ENCODE data around the gene ATP8B1. TPM values are rescaled to one million over a fixed set of nuclear protein-coding genes. Genes with fewer than 3 reads are reported as not detected.

Gene ATP8B1
- total RNA-seq, 4 donors from 2014 or later: 120 to 321 (median 252) TPM

GRCh38 chr18:57767259-57768050 lies 35.7 kb downstream of the ATP8B1 start:
- H3K27ac ChIP-seq: peak overlapping the region; percentile 82 to 87 (median 87)
- TF ChIP-seq EP300 (IDR thresholded peaks at IDR 0.05; ENCODE audit: low read depth): no peak
- TF ChIP-seq POLR2AphosphoS5 (IDR thresholded peaks at IDR 0.05): no peak
- TF ChIP-seq CTCF (IDR thresholded peaks at IDR 0.05): no peak
- no peak for TF ChIP-seq POLR2A (IDR thresholded peaks at IDR 0.05)
- H3K36me3 ChIP-seq: no peaks in the 10 kb centered on the region
- no peak for DNase-seq
- H3K9me3 ChIP-seq: no peaks in the 10 kb centered on the region
- H3K4me3 ChIP-seq: no peak overlapping the region
- H3K27me3 ChIP-seq: no peaks in the 10 kb centered on the region
- WGBS, 2 donors (ENCODE audit: low coverage in 1 of 2): 85 to 87% methylated on average over 3 to 12 of the region's 12 CpGs
- in situ Hi-C loops (cut with MboI; ENCODE audit: low pct_ligation_motif_present in 1 of 4, low pct_unique_long_range_greater_than_20kb in 1 of 4, low sequenced_read_pairs in 3 of 4) (no loop called here), intact Hi-C loops (cut with DNase I; ENCODE audit: low total_unique reads) (no loop called here)
- peaks cover 26 to 79% (median 57%) of the 10 kb centered on the region in 4 donors for H3K4me1 ChIP-seq

GRCh38 chr18:57764995-57765394 lies 38.1 kb downstream of the ATP8B1 start:
- Histone ChIP-seq H3K9me3 (no peaks in the 10 kb centered on the region), H3K27me3 (no peaks in the 10 kb centered on the region), H3K27ac (no peak overlapping the region), H3K36me3 (no peaks in the 10 kb centered on the region), H3K4me3 (no peak overlapping the region), H3K4me1 (peaks cover 18 to 74% (median 40%) of the 10 kb centered on the region in 4 donors)
- in situ Hi-C loops (cut with MboI; ENCODE audit: low pct_ligation_motif_present in 1 of 4, low pct_unique_long_range_greater_than_20kb in 1 of 4, low sequenced_read_pairs in 3 of 4) (no loop called here), intact Hi-C loops (cut with DNase I; ENCODE audit: low total_unique reads) (no loop called here)
- TF ChIP-seq POLR2AphosphoS5 (IDR thresholded peaks at IDR 0.05) (no peak), EP300 (IDR thresholded peaks at IDR 0.05; ENCODE audit: low read depth) (no peak), CTCF (IDR thresholded peaks at IDR 0.05) (no peak), POLR2A (IDR thresholded peaks at IDR 0.05) (no peak)
- no peak for DNase-seq
- WGBS, 2 donors (ENCODE audit: low coverage in 1 of 2): 69 to 88% methylated on average over 2 of the region's 2 CpGs

- Histone ChIP-seq H3K4me1 (peaks cover 12 to 72% (median 34%) of the 10 kb centered on the region in 4 donors), H3K4me3 (no peak overlapping the region), H3K27me3 (no peaks in the 10 kb centered on the region), H3K36me3 (no peaks in the 10 kb centered on the region), H3K27ac (peak overlapping the region in 1 of 4 donors; percentile 49), H3K9me3 (no peaks in the 10 kb centered on the region)
- DNase-seq: no peak
- WGBS, 2 donors (ENCODE audit: low coverage in 1 of 2): 90 to 91% methylated on average over 2 to 8 of the region's 8 CpGs
- in situ Hi-C loops (cut with MboI; ENCODE audit: low pct_ligation_motif_present in 1 of 4, low pct_unique_long_range_greater_than_20kb in 1 of 4, low sequenced_read_pairs in 3 of 4) (no loop called here), intact Hi-C loops (cut with DNase I; ENCODE audit: low total_unique reads) (no loop called here)
- TF ChIP-seq POLR2AphosphoS5 (IDR thresholded peaks at IDR 0.05): no peak
- no peak for TF ChIP-seq EP300 (IDR thresholded peaks at IDR 0.05; ENCODE audit: low read depth)
- no peak for TF ChIP-seq CTCF (IDR thresholded peaks at IDR 0.05)
- no peak for TF ChIP-seq POLR2A (IDR thresholded peaks at IDR 0.05)
Observed at GRCh38 chr18:57764087-57764486, 39.0 kb downstream of the ATP8B1 start.

- Histone ChIP-seq H3K36me3 (no peaks in the 10 kb centered on the region), H3K27me3 (no peaks in the 10 kb centered on the region), H3K27ac (peak overlapping the region; percentile 25 to 57 (median 45)), H3K9me3 (no peaks in the 10 kb centered on the region), H3K4me3 (no peak overlapping the region), H3K4me1 (peaks cover 4 to 58% (median 20%) of the 10 kb centered on the region in 4 donors)
- WGBS, 2 donors (ENCODE audit: low coverage in 1 of 2): 50 to 53% methylated on average over 1 to 2 of the region's 2 CpGs
- TF ChIP-seq POLR2AphosphoS5 (IDR thresholded peaks at IDR 0.05): no peak
- no peak for TF ChIP-seq EP300 (IDR thresholded peaks at IDR 0.05; ENCODE audit: low read depth)
- no peak for TF ChIP-seq POLR2A (IDR thresholded peaks at IDR 0.05)
- no peak for TF ChIP-seq CTCF (IDR thresholded peaks at IDR 0.05)
- in situ Hi-C loops (cut with MboI; ENCODE audit: low pct_ligation_motif_present in 1 of 4, low pct_unique_long_range_greater_than_20kb in 1 of 4, low sequenced_read_pairs in 3 of 4) (no loop called here), intact Hi-C loops (cut with DNase I; ENCODE audit: low total_unique reads) (no loop called here)
- no peak for DNase-seq
Observed at GRCh38 chr18:57762686-57763085, 40.4 kb downstream of the ATP8B1 start.

Measured in transverse colon (tissue), 4 donors.